Nephron progenitor cell (in vitro differentiated cells): ENCODE results near the gene PTGES3L.

Experiments used
- DNase-seq: peaks from one replicate; pipeline ENCODE4 v3.0.0; 2021
- H3K27ac Mint-ChIP-seq: 2 replicates; pipeline ENCODE4 v1.8.0; 2021; ENCODE audit warnings: mild to moderate bottlenecking, moderate library complexity, mixed read lengths
- H3K27me3 Mint-ChIP-seq: 2 replicates; pipeline ENCODE4 v1.8.0; 2021; ENCODE audit warnings: mild to moderate bottlenecking, low read depth, mixed read lengths; ENCODE audit not compliant: poor library complexity
- H3K36me3 Mint-ChIP-seq: 2 replicates; pipeline ENCODE4 v1.8.0; 2021; ENCODE audit warnings: low read depth, mixed read lengths
- H3K4me1 Mint-ChIP-seq: 2 replicates; pipeline ENCODE4 v1.8.0; 2021; ENCODE audit warnings: mixed read lengths
- H3K4me3 Mint-ChIP-seq: 2 replicates; pipeline ENCODE4 v1.8.0; 2021; ENCODE audit warnings: mild to moderate bottlenecking, moderate library complexity, mixed read lengths
- H3K9me3 Mint-ChIP-seq: 2 replicates; pipeline ENCODE4 v1.8.0; 2021; ENCODE audit warnings: mild to moderate bottlenecking, moderate library complexity, mixed read lengths
- CTCF ChIP-seq: fragments of 200-600 bp; sonication (generic); IDR thresholded peaks from 2 replicates; pipeline ENCODE4 v1.5.0; 2021; ENCODE audit warnings: antibody characterized with exemption

PTGES3L gene

GRCh38 chr17:42950044-42950783 lies 29.7 kb downstream of the PTGES3L start:
- no peak for DNase-seq
- Mint-ChIP-seq H3K27ac (peak overlapping the region; percentile 52), H3K4me1 (no peaks in the 10 kb centered on the region), H3K9me3 (no peaks in the 10 kb centered on the region), H3K36me3 (peaks cover 46% of the 10 kb centered on the region), H3K27me3 (no peaks in the 10 kb centered on the region), H3K4me3 (no peak overlapping the region)
- TF ChIP-seq CTCF: no peak

GRCh38 chr17:42946812-42947211 lies 33.1 kb downstream of the PTGES3L start:
- H3K27me3 Mint-ChIP-seq: peaks cover 4% of the 10 kb centered on the region
- no peak for TF ChIP-seq CTCF
- DNase-seq: no peak
- H3K27ac Mint-ChIP-seq: no peak overlapping the region
- peaks cover 19% of the 10 kb centered on the region for H3K36me3 Mint-ChIP-seq
- H3K4me1 Mint-ChIP-seq: no peaks in the 10 kb centered on the region
- no peaks in the 10 kb centered on the region for H3K9me3 Mint-ChIP-seq
- no peak overlapping the region for H3K4me3 Mint-ChIP-seq

- no peak overlapping the region for H3K27ac Mint-ChIP-seq
- H3K4me3 Mint-ChIP-seq: no peak overlapping the region
- no peaks in the 10 kb centered on the region for H3K4me1 Mint-ChIP-seq
- H3K36me3 Mint-ChIP-seq: peaks cover 1% of the 10 kb centered on the region
- no peaks in the 10 kb centered on the region for H3K9me3 Mint-ChIP-seq
- H3K27me3 Mint-ChIP-seq: peaks cover 20% of the 10 kb centered on the region
- no peak for DNase-seq
- TF ChIP-seq CTCF: no peak
Measured at GRCh38 chr17:42944211-42944610, 35.7 kb downstream of the PTGES3L start.

GRCh38 chr17:42937712-42938596 lies 41.9 kb downstream of the PTGES3L start:
- peak; percentile 51 for DNase-seq
- peaks cover 53% of the 10 kb centered on the region for H3K27me3 Mint-ChIP-seq
- TF ChIP-seq CTCF: peak; percentile 64
- no peaks in the 10 kb centered on the region for H3K36me3 Mint-ChIP-seq
- H3K9me3 Mint-ChIP-seq: no peaks in the 10 kb centered on the region
- H3K4me3 Mint-ChIP-seq: no peak overlapping the region
- no peak overlapping the region for H3K27ac Mint-ChIP-seq
- H3K4me1 Mint-ChIP-seq: no peaks in the 10 kb centered on the region

GRCh38 chr17:42929497-42929844 lies 50.4 kb downstream of the PTGES3L start:
- Mint-ChIP-seq H3K27ac (no peak overlapping the region), H3K4me1 (peaks cover 12% of the 10 kb centered on the region), H3K27me3 (peaks cover 30% of the 10 kb centered on the region), H3K4me3 (no peak overlapping the region), H3K9me3 (peaks cover 4% of the 10 kb centered on the region), H3K36me3 (no peaks in the 10 kb centered on the region)
- no peak for TF ChIP-seq CTCF
- no peak for DNase-seq
